Nucleus accumbens (tissue), 56 donors: ENCODE results near the gene EVI5.

Experiments used
- DNase-seq, 56 donors: peaks; one replicate each; lab custom pipeline; 2025; lab: John Stamatoyannopoulos, UW

The EVI5 gene

GRCh38 chr1:92784639-92785500 is at the start of gene EVI5:
TSS of gene EVI5 (minus strand) at chr1:92785108. CDS start at chr1:92736546, 48,562 bp downstream.
- DNase-seq, result peak; percentile 38 to 91 (median 81)

GRCh38 chr1:92834617-92835016 is 49.7 kb upstream of the EVI5 start:
- no peak for DNase-seq

GRCh38 chr1:92833840-92834239 is 48.9 kb upstream of the EVI5 start:
- DNase-seq, result no peak

GRCh38 chr1:92832537-92833114 is 47.7 kb upstream of the EVI5 start:
- DNase-seq, result peak in 5 of 56 donors; percentile 3 to 68 (median 42)

GRCh38 chr1:92831762-92832536 is 47.0 kb upstream of the EVI5 start, which contains the start of gene RPL5:
TSS of gene RPL5 (plus strand) at chr1:92832040. CDS start at chr1:92832115, 75 bp downstream.
- peak; percentile 64 to 99 (median 94) for DNase-seq

- DNase-seq, result peak in 3 of 56 donors; percentile 18 to 40 (median 29)
Measured at GRCh38 chr1:92831368-92831761, 46.5 kb upstream of the EVI5 start.

DNA sequence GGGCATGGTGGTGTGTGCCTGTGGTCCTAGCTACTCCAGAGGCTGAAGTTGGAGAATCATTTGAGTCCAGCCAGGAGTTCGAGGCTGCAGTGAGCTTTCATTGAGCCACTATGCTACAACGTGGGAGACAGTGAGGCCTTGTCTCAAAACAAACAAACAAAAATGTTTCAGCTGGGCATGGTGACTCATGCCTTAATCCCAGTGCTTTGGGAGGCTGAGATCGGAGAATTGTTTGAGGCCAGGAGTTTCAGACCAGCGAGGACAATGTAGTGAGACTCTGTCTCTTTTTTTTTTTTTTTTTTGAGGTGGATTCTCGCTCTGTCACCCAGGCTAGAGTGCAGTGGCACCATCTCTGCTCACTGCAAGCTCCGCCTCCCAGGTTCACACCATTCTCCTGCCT is 41.9 kb upstream of the EVI5 start:
- DNase-seq, result no peak

DNA sequence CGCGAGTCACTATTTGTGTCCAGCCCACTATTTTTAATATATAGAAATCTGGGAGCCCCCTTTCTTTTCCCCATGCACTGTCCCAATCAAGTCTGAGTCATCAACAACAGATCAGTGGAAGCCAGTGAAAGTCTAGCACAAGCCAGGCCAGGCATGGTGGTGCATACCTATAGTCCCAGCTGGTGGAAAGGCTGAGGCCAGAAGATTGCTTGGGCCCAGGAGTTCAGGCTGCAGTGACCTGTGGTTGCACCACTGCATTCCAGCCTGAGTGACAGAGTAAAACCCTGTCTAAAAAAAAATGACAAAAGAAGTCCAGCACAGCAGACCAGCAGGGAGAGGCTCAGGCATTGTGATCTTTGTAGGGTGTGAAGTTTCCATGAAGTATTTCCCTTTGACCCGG is 38.0 kb upstream of the EVI5 start:
- no peak for DNase-seq

- no peak for DNase-seq
Measured at GRCh38 chr1:92820551-92820950, 35.6 kb upstream of the EVI5 start.

- no peak for DNase-seq
Measured at GRCh38 chr1:92820024-92820423, 35.1 kb upstream of the EVI5 start.

- DNase-seq, result peak in 2 of 56 donors; percentile 2 to 4
Measured at GRCh38 chr1:92817986-92818764, 33.3 kb upstream of the EVI5 start.

GRCh38 chr1:92817137-92817697 is 32.3 kb upstream of the EVI5 start:
- DNase-seq, result no peak

DNA sequence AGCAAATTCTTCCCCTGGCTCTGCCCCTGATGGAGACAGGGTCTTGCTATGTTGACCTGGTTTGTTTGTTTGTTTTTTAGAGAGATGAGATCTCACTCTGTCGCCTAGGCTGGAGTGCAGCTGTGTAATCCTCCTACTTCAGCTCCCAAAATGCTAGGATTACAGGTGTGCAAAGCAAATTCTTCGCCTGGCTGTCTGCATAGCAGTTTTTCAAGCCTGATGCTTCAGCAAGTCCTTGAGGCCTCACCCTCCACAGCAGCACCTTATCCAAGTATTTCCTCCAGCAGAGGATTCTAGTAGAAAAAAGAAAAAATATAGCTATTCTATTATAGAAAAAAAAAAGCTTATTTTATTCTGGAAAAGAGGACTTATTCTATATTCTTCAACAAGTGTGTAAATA is 31.8 kb upstream of the EVI5 start:
- no peak for DNase-seq

GRCh38 chr1:92808381-92808780 is 23.5 kb upstream of the EVI5 start:
- DNase-seq, result no peak

- no peak for DNase-seq
Measured at GRCh38 chr1:92805216-92805615, 20.3 kb upstream of the EVI5 start.

GRCh38 chr1:92804721-92805201 is 19.9 kb upstream of the EVI5 start:
- peak in 37 of 56 donors; percentile 2 to 67 (median 29) for DNase-seq

GRCh38 chr1:92803140-92803887 is 18.4 kb upstream of the EVI5 start:
- no peak for DNase-seq

- DNase-seq, result no peak
Measured at GRCh38 chr1:92797961-92798360, 13.1 kb upstream of the EVI5 start.

- no peak for DNase-seq
Measured at GRCh38 chr1:92797297-92797696, 12.4 kb upstream of the EVI5 start.
